ENCODE results near the gene ZNF333. TPM values are rescaled to one million over a fixed set of nuclear protein-coding genes. Genes with fewer than 3 reads are reported as not detected.

ZNF333 gene
- total RNA-seq, 1 donor from 2014 or later: 15.0 TPM

DNA sequence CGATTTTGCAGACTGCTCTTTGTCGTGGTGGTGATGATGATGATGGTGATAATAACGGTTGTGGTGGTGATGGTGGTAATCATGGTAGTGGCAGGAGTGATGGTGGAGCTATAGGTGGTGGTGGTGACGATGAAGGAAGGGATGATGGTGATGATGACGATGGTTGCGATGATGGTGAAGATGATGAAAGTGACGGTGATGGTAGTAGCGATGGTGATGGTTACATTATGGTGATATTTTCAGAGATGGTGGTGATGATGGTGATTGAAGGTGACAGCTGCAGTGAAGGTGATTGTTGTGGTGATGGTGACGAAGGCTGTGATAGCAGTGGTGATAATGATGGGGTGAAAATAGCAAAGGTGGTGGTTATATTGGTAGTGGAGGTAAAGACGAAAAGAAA is 13.1 kb upstream of the ZNF333 start:
- Mint-ChIP-seq H3K27me3 (peaks cover 3% of the 10 kb centered on the region), H3K4me3 (no peak overlapping the region), H3K36me3 (ENCODE audit: low read depth) (no peaks in the 10 kb centered on the region), H3K4me1 (no peaks in the 10 kb centered on the region), H3K9me3 (no peaks in the 10 kb centered on the region), H3K27ac (no peak overlapping the region)
- DNase-seq: no peak
- intact Hi-C loops (cut with micrococcal nuclease): no loop called here

- Mint-ChIP-seq H3K27ac (no peak overlapping the region), H3K9me3 (no peaks in the 10 kb centered on the region), H3K4me3 (no peak overlapping the region), H3K27me3 (peaks cover 8% of the 10 kb centered on the region), H3K36me3 (ENCODE audit: low read depth) (no peaks in the 10 kb centered on the region), H3K4me1 (no peaks in the 10 kb centered on the region)
- DNase-seq: no peak
- intact Hi-C loops (cut with micrococcal nuclease): no loop called here
Measured at GRCh38 chr19:14677464-14677863, 12.4 kb upstream of the ZNF333 start.

GRCh38 chr19:14678199-14678598 is 11.6 kb upstream of the ZNF333 start:
- no peak overlapping the region for H3K4me3 Mint-ChIP-seq
- H3K27ac Mint-ChIP-seq: no peak overlapping the region
- H3K4me1 Mint-ChIP-seq: no peaks in the 10 kb centered on the region
- peaks cover 8% of the 10 kb centered on the region for H3K27me3 Mint-ChIP-seq
- no peak for DNase-seq
- no peaks in the 10 kb centered on the region for H3K36me3 Mint-ChIP-seq (ENCODE audit: low read depth)
- intact Hi-C loops (cut with micrococcal nuclease): no loop called here
- H3K9me3 Mint-ChIP-seq: no peaks in the 10 kb centered on the region

GRCh38 chr19:14682084-14682483 is 7.8 kb upstream of the ZNF333 start:
- Mint-ChIP-seq H3K36me3 (ENCODE audit: low read depth) (no peaks in the 10 kb centered on the region), H3K9me3 (no peaks in the 10 kb centered on the region), H3K27ac (no peak overlapping the region), H3K4me1 (no peaks in the 10 kb centered on the region), H3K27me3 (peaks cover 4% of the 10 kb centered on the region), H3K4me3 (no peak overlapping the region)
- DNase-seq: no peak
- intact Hi-C loops (cut with micrococcal nuclease): no loop called here

- no peaks in the 10 kb centered on the region for H3K9me3 Mint-ChIP-seq
- H3K27me3 Mint-ChIP-seq: peaks cover 4% of the 10 kb centered on the region
- no peak for DNase-seq
- no peaks in the 10 kb centered on the region for H3K36me3 Mint-ChIP-seq (ENCODE audit: low read depth)
- no peak overlapping the region for H3K4me3 Mint-ChIP-seq
- no peak overlapping the region for H3K27ac Mint-ChIP-seq
- no peaks in the 10 kb centered on the region for H3K4me1 Mint-ChIP-seq
- intact Hi-C loops (cut with micrococcal nuclease): no loop called here
Measured at GRCh38 chr19:14683439-14683838, 6.4 kb upstream of the ZNF333 start.

GRCh38 chr19:14686411-14686810 is 3.4 kb upstream of the ZNF333 start:
- H3K4me1 Mint-ChIP-seq: peaks cover 10% of the 10 kb centered on the region
- peak; percentile 63 for DNase-seq
- H3K36me3 Mint-ChIP-seq (ENCODE audit: low read depth): no peaks in the 10 kb centered on the region
- no peak overlapping the region for H3K27ac Mint-ChIP-seq
- H3K9me3 Mint-ChIP-seq: no peaks in the 10 kb centered on the region
- peaks cover 4% of the 10 kb centered on the region for H3K27me3 Mint-ChIP-seq
- intact Hi-C loops (cut with micrococcal nuclease): loop anchor here (1.0 kb wide), 1 partner anchor 112 kb away; no protein-coding TSS in a partner anchor
- H3K4me3 Mint-ChIP-seq: no peak overlapping the region

- Mint-ChIP-seq H3K4me3 (no peak overlapping the region), H3K27me3 (no peaks in the 10 kb centered on the region), H3K27ac (no peak overlapping the region), H3K9me3 (no peaks in the 10 kb centered on the region), H3K36me3 (ENCODE audit: low read depth) (peaks cover 29% of the 10 kb centered on the region), H3K4me1 (peaks cover 9% of the 10 kb centered on the region)
- intact Hi-C loops (cut with micrococcal nuclease): no loop called here
- no peak for DNase-seq
Measured at GRCh38 chr19:14694641-14695266, 4.9 kb downstream of the ZNF333 start.

- Mint-ChIP-seq H3K4me1 (peaks cover 7% of the 10 kb centered on the region), H3K27me3 (no peaks in the 10 kb centered on the region)
- intact Hi-C loops (cut with micrococcal nuclease): no loop called here
Measured at GRCh38 chr19:14695471-14695870, 5.6 kb downstream of the ZNF333 start.

GRCh38 chr19:14699641-14700040 is 9.8 kb downstream of the ZNF333 start:
- H3K4me1 Mint-ChIP-seq: no peaks in the 10 kb centered on the region
- intact Hi-C loops (cut with micrococcal nuclease): no loop called here
- no peak for DNase-seq
- no peak overlapping the region for H3K4me3 Mint-ChIP-seq
- peaks cover 63% of the 10 kb centered on the region for H3K36me3 Mint-ChIP-seq (ENCODE audit: low read depth)
- no peak overlapping the region for H3K27ac Mint-ChIP-seq
- no peaks in the 10 kb centered on the region for H3K27me3 Mint-ChIP-seq
- peaks cover 8% of the 10 kb centered on the region for H3K9me3 Mint-ChIP-seq

More at GRCh38 chr19:14695471-14695870, 5.6 kb downstream of the ZNF333 start:
- H3K9me3 Mint-ChIP-seq: no peaks in the 10 kb centered on the region
- no peak overlapping the region for H3K4me3 Mint-ChIP-seq
- no peak overlapping the region for H3K27ac Mint-ChIP-seq
- H3K36me3 Mint-ChIP-seq (ENCODE audit: low read depth): peaks cover 33% of the 10 kb centered on the region
- DNase-seq: no peak

DNA sequence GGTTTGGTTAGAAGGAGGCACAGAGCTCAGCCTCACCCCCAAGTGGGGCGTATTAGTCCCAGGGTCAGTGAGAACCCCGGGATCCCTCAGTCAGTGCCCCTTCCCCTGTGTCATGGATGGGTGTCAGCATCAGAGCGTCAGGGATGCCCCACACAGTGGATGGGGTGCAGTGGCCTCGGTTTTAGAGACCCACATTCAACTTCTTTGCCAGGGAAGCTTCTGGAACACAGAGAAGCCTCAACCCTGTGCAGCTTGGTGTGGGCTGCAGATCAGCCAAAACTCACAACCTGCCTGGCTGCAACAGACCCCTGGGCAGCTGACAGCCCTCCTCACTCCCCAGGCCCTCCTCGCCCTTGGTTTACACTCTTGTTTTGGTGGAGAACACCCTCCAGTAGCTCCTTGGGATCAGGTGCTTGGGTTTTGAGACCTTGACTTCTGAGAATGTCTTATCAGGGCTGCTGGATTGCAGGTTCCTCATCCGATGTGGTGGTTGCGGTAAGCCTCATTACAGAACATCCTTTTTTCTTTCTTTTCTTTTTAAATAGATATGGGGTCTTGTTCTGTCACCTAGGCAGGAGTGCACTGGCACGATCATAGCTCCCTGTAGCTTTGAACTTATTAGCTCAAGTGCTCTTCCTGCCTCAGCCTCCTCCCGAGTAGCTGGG is 11.0 kb downstream of the ZNF333 start:
- no peak for DNase-seq
- H3K27ac Mint-ChIP-seq: no peak overlapping the region
- intact Hi-C loops (cut with micrococcal nuclease): no loop called here
- peaks cover 64% of the 10 kb centered on the region for H3K36me3 Mint-ChIP-seq (ENCODE audit: low read depth)
- H3K4me1 Mint-ChIP-seq: no peaks in the 10 kb centered on the region
- H3K27me3 Mint-ChIP-seq: no peaks in the 10 kb centered on the region
- peaks cover 8% of the 10 kb centered on the region for H3K9me3 Mint-ChIP-seq
- no peak overlapping the region for H3K4me3 Mint-ChIP-seq

DNA sequence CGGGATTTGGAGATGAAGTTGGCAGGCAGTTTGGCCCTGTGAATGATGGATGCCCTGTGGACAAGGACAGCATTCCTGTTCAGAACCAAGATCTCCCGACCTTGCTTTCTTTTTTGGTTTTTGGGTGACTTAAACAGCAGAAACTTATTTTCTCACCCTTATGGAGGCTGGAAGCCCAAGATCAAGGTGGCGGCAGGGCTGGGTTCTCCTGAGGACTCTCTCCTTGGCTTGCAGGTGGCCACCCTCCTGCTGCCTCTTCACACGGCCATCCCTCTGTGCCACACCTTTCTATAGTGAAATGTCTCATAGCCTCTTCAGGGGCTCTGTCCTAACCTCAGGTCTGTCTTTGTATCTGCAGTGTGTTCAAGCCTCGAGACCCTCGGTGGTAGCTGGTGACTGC is 14.0 kb downstream of the ZNF333 start:
- Mint-ChIP-seq H3K27ac (no peak overlapping the region), H3K27me3 (no peaks in the 10 kb centered on the region), H3K36me3 (ENCODE audit: low read depth) (peaks cover 69% of the 10 kb centered on the region), H3K4me1 (no peaks in the 10 kb centered on the region), H3K4me3 (no peak overlapping the region), H3K9me3 (peaks cover 8% of the 10 kb centered on the region)
- intact Hi-C loops (cut with micrococcal nuclease): no loop called here
- no peak for DNase-seq

DNA sequence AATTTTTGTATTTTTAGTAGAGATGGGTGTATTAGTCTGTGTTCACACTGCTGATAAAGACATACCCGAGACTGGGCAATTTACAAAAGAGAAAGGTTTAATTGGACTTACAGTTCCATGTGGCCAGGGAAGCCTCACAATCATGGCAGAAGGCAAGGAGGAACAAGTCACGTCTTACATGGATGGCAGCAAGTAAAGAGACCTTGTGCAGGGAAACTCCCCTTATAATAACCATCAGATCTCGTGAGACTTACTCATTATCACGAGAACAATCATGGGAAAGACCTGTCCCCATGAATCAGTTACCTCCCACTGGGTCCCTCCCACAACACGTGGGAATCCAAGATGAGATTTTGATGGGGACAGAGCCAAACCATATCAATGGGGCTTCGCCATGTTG is 14.6 kb downstream of the ZNF333 start:
- Mint-ChIP-seq H3K4me3 (no peak overlapping the region), H3K27ac (no peak overlapping the region), H3K4me1 (no peaks in the 10 kb centered on the region), H3K27me3 (no peaks in the 10 kb centered on the region), H3K36me3 (ENCODE audit: low read depth) (peaks cover 73% of the 10 kb centered on the region), H3K9me3 (peaks cover 8% of the 10 kb centered on the region)
- no peak for DNase-seq
- intact Hi-C loops (cut with micrococcal nuclease): no loop called here

GRCh38 chr19:14715841-14716240 is 26.0 kb downstream of the ZNF333 start:
- H3K4me1 Mint-ChIP-seq: no peaks in the 10 kb centered on the region
- intact Hi-C loops (cut with micrococcal nuclease): no loop called here
- H3K9me3 Mint-ChIP-seq: peaks cover 48% of the 10 kb centered on the region
- H3K27me3 Mint-ChIP-seq: no peaks in the 10 kb centered on the region
- H3K4me3 Mint-ChIP-seq: no peak overlapping the region
- H3K36me3 Mint-ChIP-seq (ENCODE audit: low read depth): peaks cover 87% of the 10 kb centered on the region
- no peak overlapping the region for H3K27ac Mint-ChIP-seq
- DNase-seq: no peak

DNA sequence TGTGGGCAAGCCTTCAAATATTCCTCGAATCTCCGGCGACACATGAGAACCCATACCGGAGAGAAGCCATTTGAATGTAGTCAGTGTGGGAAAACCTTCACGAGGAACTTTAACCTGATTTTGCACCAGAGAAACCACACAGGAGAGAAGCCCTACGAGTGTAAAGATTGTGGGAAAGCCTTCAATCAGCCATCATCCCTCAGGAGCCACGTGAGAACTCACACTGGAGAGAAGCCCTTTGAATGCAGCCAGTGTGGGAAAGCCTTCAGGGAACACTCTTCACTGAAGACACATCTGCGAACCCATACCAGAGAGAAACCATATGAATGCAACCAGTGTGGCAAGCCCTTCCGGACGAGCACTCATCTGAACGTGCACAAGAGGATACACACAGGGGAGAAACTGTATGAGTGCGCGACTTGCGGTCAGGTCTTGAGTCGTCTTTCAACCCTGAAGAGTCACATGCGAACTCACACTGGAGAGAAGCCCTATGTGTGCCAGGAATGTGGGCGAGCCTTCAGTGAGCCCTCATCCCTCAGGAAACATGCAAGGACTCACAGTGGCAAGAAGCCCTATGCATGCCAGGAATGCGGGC is 28.8 kb downstream of the ZNF333 start:
- DNase-seq: no peak

More for the DNA sequence above, 28.8 kb downstream of the ZNF333 start:
- H3K36me3 Mint-ChIP-seq (ENCODE audit: low read depth): peaks cover 74% of the 10 kb centered on the region
- no peak overlapping the region for H3K27ac Mint-ChIP-seq
- intact Hi-C loops (cut with micrococcal nuclease): no loop called here
- no peak overlapping the region for H3K4me3 Mint-ChIP-seq
- H3K9me3 Mint-ChIP-seq: peaks cover 43% of the 10 kb centered on the region
- no peaks in the 10 kb centered on the region for H3K27me3 Mint-ChIP-seq
- no peaks in the 10 kb centered on the region for H3K4me1 Mint-ChIP-seq
